ENCODE data around the gene VGF. TPM values are rescaled to one million over a fixed set of nuclear protein-coding genes. Genes with fewer than 3 reads are reported as not detected.

The VGF gene
- total RNA-seq, 1 donor from 2014 or later = 0.77 TPM

GRCh38 chr7:101197991-101198390 is 32.6 kb upstream of the VGF start:
- no peak overlapping the region for H3K4me3 Mint-ChIP-seq (ENCODE audit: unreplicated experiment)
- TF ChIP-seq, protein P1, sequence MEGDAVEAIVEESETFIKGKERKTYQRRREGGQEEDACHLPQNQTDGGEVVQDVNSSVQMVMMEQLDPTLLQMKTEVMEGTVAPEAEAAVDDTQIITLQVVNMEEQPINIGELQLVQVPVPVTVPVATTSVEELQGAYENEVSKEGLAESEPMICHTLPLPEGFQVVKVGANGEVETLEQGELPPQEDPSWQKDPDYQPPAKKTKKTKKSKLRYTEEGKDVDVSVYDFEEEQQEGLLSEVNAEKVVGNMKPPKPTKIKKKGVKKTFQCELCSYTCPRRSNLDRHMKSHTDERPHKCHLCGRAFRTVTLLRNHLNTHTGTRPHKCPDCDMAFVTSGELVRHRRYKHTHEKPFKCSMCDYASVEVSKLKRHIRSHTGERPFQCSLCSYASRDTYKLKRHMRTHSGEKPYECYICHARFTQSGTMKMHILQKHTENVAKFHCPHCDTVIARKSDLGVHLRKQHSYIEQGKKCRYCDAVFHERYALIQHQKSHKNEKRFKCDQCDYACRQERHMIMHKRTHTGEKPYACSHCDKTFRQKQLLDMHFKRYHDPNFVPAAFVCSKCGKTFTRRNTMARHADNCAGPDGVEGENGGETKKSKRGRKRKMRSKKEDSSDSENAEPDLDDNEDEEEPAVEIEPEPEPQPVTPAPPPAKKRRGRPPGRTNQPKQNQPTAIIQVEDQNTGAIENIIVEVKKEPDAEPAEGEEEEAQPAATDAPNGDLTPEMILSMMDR (IDR thresholded peaks at IDR 0.05; ENCODE audit: unreplicated experiment) = no peak
- H3K27ac Mint-ChIP-seq (ENCODE audit: unreplicated experiment) = no peak overlapping the region
- no peaks in the 10 kb centered on the region for H3K4me1 Mint-ChIP-seq (ENCODE audit: unreplicated experiment)
- DNase-seq (ENCODE audit: low spot score) = no peak
- no peaks in the 10 kb centered on the region for H3K36me3 Mint-ChIP-seq (ENCODE audit: low read depth, unreplicated experiment)
- H3K9me3 Mint-ChIP-seq (ENCODE audit: unreplicated experiment) = no peaks in the 10 kb centered on the region
- H3K27me3 Mint-ChIP-seq (ENCODE audit: unreplicated experiment) = peaks cover 13% of the 10 kb centered on the region

GRCh38 chr7:101195884-101196283 is 30.5 kb upstream of the VGF start:
- TF ChIP-seq, protein P1 (IDR thresholded peaks at IDR 0.05; ENCODE audit: unreplicated experiment) = no peak
- H3K27ac Mint-ChIP-seq (ENCODE audit: unreplicated experiment) = no peak overlapping the region
- H3K27me3 Mint-ChIP-seq (ENCODE audit: unreplicated experiment) = peaks cover 12% of the 10 kb centered on the region
- H3K4me1 Mint-ChIP-seq (ENCODE audit: unreplicated experiment) = no peaks in the 10 kb centered on the region
- no peaks in the 10 kb centered on the region for H3K9me3 Mint-ChIP-seq (ENCODE audit: unreplicated experiment)
- no peaks in the 10 kb centered on the region for H3K36me3 Mint-ChIP-seq (ENCODE audit: low read depth, unreplicated experiment)
- no peak overlapping the region for H3K4me3 Mint-ChIP-seq (ENCODE audit: unreplicated experiment)
- DNase-seq (ENCODE audit: low spot score) = no peak

DNA sequence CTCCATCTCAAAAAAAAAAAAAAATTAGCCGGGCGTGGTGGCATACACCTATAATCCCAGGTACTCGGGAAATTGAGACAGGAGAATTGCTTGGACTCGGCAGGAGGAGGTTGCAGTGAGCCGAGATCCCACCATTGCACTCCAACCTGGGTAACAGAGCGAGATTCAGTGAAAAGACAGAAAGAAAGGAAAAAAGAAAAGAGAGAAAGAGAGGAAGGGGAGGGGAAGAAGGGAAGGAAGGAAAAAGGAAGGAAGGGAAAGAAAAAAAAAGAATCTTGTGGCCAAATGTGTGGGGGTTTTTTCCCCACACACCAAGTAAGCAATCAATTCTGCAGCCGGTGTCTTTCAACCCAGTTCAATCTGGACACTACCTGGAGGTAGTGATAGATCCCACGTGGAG is 23.7 kb upstream of the VGF start:
- Mint-ChIP-seq H3K27ac (ENCODE audit: unreplicated experiment) (no peak overlapping the region), H3K4me3 (ENCODE audit: unreplicated experiment) (no peak overlapping the region), H3K36me3 (ENCODE audit: low read depth, unreplicated experiment) (no peaks in the 10 kb centered on the region), H3K9me3 (ENCODE audit: unreplicated experiment) (no peaks in the 10 kb centered on the region), H3K27me3 (ENCODE audit: unreplicated experiment) (peaks cover 10% of the 10 kb centered on the region), H3K4me1 (ENCODE audit: unreplicated experiment) (no peaks in the 10 kb centered on the region)
- TF ChIP-seq, protein P1 (IDR thresholded peaks at IDR 0.05; ENCODE audit: unreplicated experiment) = no peak
- no peak for DNase-seq (ENCODE audit: low spot score)

GRCh38 chr7:101186844-101187428 is 21.6 kb upstream of the VGF start:
- no peak for DNase-seq (ENCODE audit: low spot score)
- no peaks in the 10 kb centered on the region for H3K4me1 Mint-ChIP-seq (ENCODE audit: unreplicated experiment)
- no peak overlapping the region for H3K4me3 Mint-ChIP-seq (ENCODE audit: unreplicated experiment)
- H3K36me3 Mint-ChIP-seq (ENCODE audit: low read depth, unreplicated experiment) = no peaks in the 10 kb centered on the region
- no peaks in the 10 kb centered on the region for H3K9me3 Mint-ChIP-seq (ENCODE audit: unreplicated experiment)
- TF ChIP-seq, protein P1 (IDR thresholded peaks at IDR 0.05; ENCODE audit: unreplicated experiment) = no peak
- H3K27me3 Mint-ChIP-seq (ENCODE audit: unreplicated experiment) = peaks cover 11% of the 10 kb centered on the region
- H3K27ac Mint-ChIP-seq (ENCODE audit: unreplicated experiment) = no peak overlapping the region

DNA sequence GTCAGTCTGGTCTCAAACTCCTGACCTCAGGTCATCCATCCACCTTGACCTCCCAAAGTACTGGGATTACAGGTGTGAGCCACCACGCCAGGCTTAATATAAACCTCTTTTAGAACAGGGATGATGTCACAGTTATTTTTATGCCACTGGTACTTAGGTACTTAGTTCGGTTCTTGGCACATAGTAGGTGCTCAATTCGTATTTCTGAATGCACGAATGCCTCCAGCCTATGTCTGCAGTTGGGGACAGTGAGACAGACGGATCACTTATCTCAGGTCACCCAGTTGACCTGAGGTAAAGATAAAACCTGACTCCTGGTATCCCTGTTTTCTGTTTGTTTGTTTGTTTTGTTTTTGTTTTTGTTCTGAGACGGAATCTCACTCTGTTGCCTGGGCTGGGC is 20.8 kb upstream of the VGF start:
- no peaks in the 10 kb centered on the region for H3K36me3 Mint-ChIP-seq (ENCODE audit: low read depth, unreplicated experiment)
- no peak overlapping the region for H3K4me3 Mint-ChIP-seq (ENCODE audit: unreplicated experiment)
- no peak overlapping the region for H3K27ac Mint-ChIP-seq (ENCODE audit: unreplicated experiment)
- peaks cover 8% of the 10 kb centered on the region for H3K27me3 Mint-ChIP-seq (ENCODE audit: unreplicated experiment)
- no peaks in the 10 kb centered on the region for H3K4me1 Mint-ChIP-seq (ENCODE audit: unreplicated experiment)
- no peaks in the 10 kb centered on the region for H3K9me3 Mint-ChIP-seq (ENCODE audit: unreplicated experiment)
- DNase-seq (ENCODE audit: low spot score) = no peak
- TF ChIP-seq, protein P1 (IDR thresholded peaks at IDR 0.05; ENCODE audit: unreplicated experiment) = no peak
